HCT116 (cell line): Measurements from ENCODE around the gene GNPTG. TPM values are rescaled to one million over a fixed set of nuclear protein-coding genes. Genes with fewer than 3 reads are reported as not detected.

Experiments used
- ATAC-seq: fragments of 200-7000 bp; cut with Tn5 transposase; 2 replicates; pipeline ENCODE4 v1.9.1; 2020; ENCODE audit warnings: mild to moderate bottlenecking, moderate library complexity
- BruUV-seq: library from RNA; stranded (reverse); fragments of 400-500 nt; replicated peaks from 2 replicates; lab custom pipeline; 2021; lab: Mats Ljungman, UMichigan
- CTCF ChIA-PET: fragments of 300-600 bp; sonication (Branson Sonifier 250); formaldehyde crosslinking; loops from one replicate; lab custom pipeline; 2021; ENCODE audit warnings: antibody characterized with exemption; lab: Charles Lee
- POLR2A ChIA-PET: fragments of 300-600, 350-600 bp; sonication (Branson Sonifier 250); formaldehyde crosslinking; loops from one replicate; lab custom pipeline; 2021; ENCODE audit warnings: antibody characterized with exemption; lab: Charles Lee
- RAD21 ChIA-PET, 2 experiments: fragments of 300-600 bp; sonication (Branson Sonifier 250); formaldehyde crosslinking; loops; one replicate each; lab custom pipeline; 2023; ENCODE audit warnings: low total read pairs in 2 of 2; ENCODE audit not compliant: uncharacterized antibody in 2 of 2, unreplicated experiment in 2 of 2, low non-redundant PET in 1 of 2; lab: Charles Lee
- DNase-seq: peaks from one replicate; pipeline ENCODE4 v3.0.0-alpha.2; 2010; ENCODE audit warnings: low read depth, low spot score
- H2AFZ ChIP-seq: fragments of 200-600 bp; shearing (Covaris generic), sonication (generic); 2 replicates; pipeline ENCODE4 v1.6.1; 2017; ENCODE audit warnings: low read depth, mixed run types, mixed read lengths, antibody characterized with exemption, low read length; ENCODE audit not compliant: poor library complexity, severe bottlenecking
- H3K27ac ChIP-seq: 2 replicates; pipeline ENCODE4 v1.5.1; 2012; ENCODE audit warnings: low read depth, low read length
- H3K27me3 ChIP-seq: fragments of 200-600 bp; sonication (generic); 2 replicates; pipeline ENCODE4 v1.6.1; 2016; ENCODE audit warnings: mixed run types, low read length, mixed read lengths; ENCODE audit not compliant: insufficient read depth
- H3K36me3 ChIP-seq, 2 experiments: fragments of 200-500 bp in 1 of 2; fragments of 200-600 bp in 1 of 2; sonication (Bioruptor generic) in 1 of 2; sonication (generic) in 1 of 2; 2 replicates each; pipeline versions ENCODE4 v1.5.1 to v1.6.1; 2014 to 2016; ENCODE audit warnings: low read length in 2 of 2, inconsistent platforms in 1 of 2, mixed read lengths in 1 of 2, mixed run types in 1 of 2; ENCODE audit not compliant: insufficient read depth in 2 of 2, control insufficient read depth in 1 of 2
- H3K4me1 ChIP-seq, 2 experiments: fragments of 200-600 bp in 1 of 2; sonication (generic) in 1 of 2; 2 replicates each; pipeline versions ENCODE4 v1.5.1 to v1.6.1; 2012 to 2017; ENCODE audit warnings: low read length in 2 of 2, inconsistent platforms in 1 of 2, mild to moderate bottlenecking in 1 of 2, mixed read lengths in 1 of 2, mixed run types in 1 of 2, moderate library complexity in 1 of 2; ENCODE audit not compliant: insufficient read depth in 2 of 2, control insufficient read depth in 1 of 2
- H3K4me2 ChIP-seq: fragments of 200-600 bp; sonication (generic); 2 replicates; pipeline ENCODE4 v1.6.1; 2017; ENCODE audit warnings: mixed run types, low read length, mixed read lengths
- H3K4me3 ChIP-seq, 2 experiments: fragments of 200-600 bp in 1 of 2; sonication (generic) in 1 of 2; replicated peaks in 1 of 2; 2 replicates each; pipeline ENCODE4 v1.5.1; 2011 to 2016; ENCODE audit warnings: low read length in 2 of 2, control low read depth in 1 of 2, low read depth in 1 of 2, mild to moderate bottlenecking in 1 of 2, mixed read lengths in 1 of 2, mixed run types in 1 of 2
- H3K79me2 ChIP-seq: fragments of 200-600 bp; sonication (generic); 2 replicates; pipeline ENCODE4 v1.6.1; 2017; ENCODE audit warnings: mild to moderate bottlenecking, mixed run types, low read length, moderate library complexity, mixed read lengths; ENCODE audit not compliant: insufficient read depth
- H3K9ac ChIP-seq: fragments of 200-600 bp; sonication (generic); 2 replicates; pipeline ENCODE4 v1.6.1; 2016; ENCODE audit warnings: low read length, mixed read lengths
- H3K9me2 ChIP-seq: fragments of 200-600 bp; sonication (generic), shearing (Covaris generic); 2 replicates; pipeline ENCODE4 v1.6.1; 2017; ENCODE audit warnings: mixed run types, mild to moderate bottlenecking, moderate library complexity; ENCODE audit not compliant: insufficient read depth
- H3K9me3 ChIP-seq, 2 experiments: fragments of 200-500 bp in 1 of 2; fragments of 200-600 bp in 1 of 2; sonication (Bioruptor generic) in 1 of 2; sonication (generic) in 1 of 2; 2 replicates each; pipeline ENCODE4 v1.6.1; 2014 to 2017; ENCODE audit warnings: low read length in 2 of 2, mixed read lengths in 2 of 2, inconsistent platforms in 1 of 2, low read depth in 1 of 2, mild to moderate bottlenecking in 1 of 2, mixed run types in 1 of 2, moderate library complexity in 1 of 2; ENCODE audit not compliant: control insufficient read depth in 1 of 2, insufficient read depth in 1 of 2
- H4K20me1 ChIP-seq: fragments of 200-600 bp; sonication (generic), shearing (Covaris generic); 2 replicates; pipeline ENCODE4 v1.6.1; 2017; ENCODE audit warnings: mixed run types, mild to moderate bottlenecking, moderate library complexity; ENCODE audit not compliant: insufficient read depth
- CBX3 ChIP-seq: IDR thresholded peaks from 2 replicates; pipeline ENCODE4 v1.6.1; 2012; ENCODE audit warnings: low read depth
- EGR1 ChIP-seq: IDR thresholded peaks from 2 replicates; pipeline ENCODE4 v1.6.1; 2012; ENCODE audit warnings: low read depth
- ELF1 ChIP-seq: IDR thresholded peaks from 2 replicates; pipeline ENCODE4 v1.6.1; 2012; ENCODE audit warnings: low read depth, borderline replicate concordance
- EZH2phosphoT487 ChIP-seq: fragments of 200-600 bp; IDR thresholded peaks from 2 replicates; pipeline ENCODE4 v1.6.1; 2018; ENCODE audit warnings: antibody characterized with exemption, borderline replicate concordance
- FOSL1 ChIP-seq: IDR thresholded peaks from 2 replicates; pipeline ENCODE4 v1.6.1; 2012; ENCODE audit warnings: low read depth
- JUND ChIP-seq: IDR thresholded peaks from 2 replicates; pipeline ENCODE4 v1.6.1; 2012
- POLR2A ChIP-seq: IDR thresholded peaks from 2 replicates; pipeline ENCODE4 v1.7.0; 2011; ENCODE audit warnings: borderline replicate concordance; ENCODE audit not compliant: insufficient read depth, insufficient read length; ENCODE audit errors: extremely low read depth
- POLR2AphosphoS5 ChIP-seq: IDR thresholded peaks from 2 replicates; pipeline ENCODE4 v1.6.1; 2011; ENCODE audit warnings: mild to moderate bottlenecking, low read depth, low read length, moderate library complexity
- RAD21 ChIP-seq: IDR thresholded peaks from 2 replicates; pipeline ENCODE4 v1.6.1; 2012; ENCODE audit warnings: low read depth, mild to moderate bottlenecking
- SIN3A ChIP-seq: IDR thresholded peaks from 2 replicates; pipeline ENCODE4 v1.6.1; 2012; ENCODE audit warnings: low read depth
- SP1 ChIP-seq: IDR thresholded peaks from 2 replicates; pipeline ENCODE4 v1.6.1; 2012; ENCODE audit warnings: low read depth
- SRF ChIP-seq: IDR thresholded peaks from 2 replicates; pipeline ENCODE4 v1.6.1; 2012; ENCODE audit warnings: low read depth
- TCF7L2 ChIP-seq: IDR thresholded peaks from 2 replicates; pipeline ENCODE4 v1.7.0; 2011; ENCODE audit warnings: borderline replicate concordance, inconsistent platforms; ENCODE audit not compliant: insufficient read depth, insufficient read length; ENCODE audit errors: extremely low read depth
- YY1 ChIP-seq: IDR thresholded peaks from 2 replicates; pipeline ENCODE4 v1.6.1; 2011; ENCODE audit warnings: low read length, low read depth, moderate library complexity, mild to moderate bottlenecking; ENCODE audit not compliant: insufficient replicate concordance; ENCODE audit errors: extremely low read depth
- ZFX ChIP-seq: fragments of 450-650 bp; IDR thresholded peaks from 2 replicates; pipeline ENCODE4 v1.6.1; 2017
- intact Hi-C: fragments of 100-400 bp; cut with micrococcal nuclease; formaldehyde crosslinking; loops from 2 replicates; pipeline ENCODE4 v1.10.0; 2022
- total RNA-seq: library from RNA; stranded (reverse); gene quantifications from one replicate; pipeline ENCODE4 v1.2.1, GENCODE V29; 2021; ENCODE audit not compliant: unreplicated experiment
- TF ChIP-seq, protein P1 (sequence below): IDR thresholded peaks from 2 replicates; pipeline ENCODE4 v1.6.1; 2012
- TF ChIP-seq, protein P2 (sequence below): IDR thresholded peaks from 2 replicates; pipeline ENCODE4 v1.6.1; 2012
- TF ChIP-seq, protein P3 (sequence below): IDR thresholded peaks from 2 replicates; pipeline ENCODE4 v1.6.1; 2011; ENCODE audit warnings: mild to moderate bottlenecking, low read length, moderate library complexity; ENCODE audit not compliant: insufficient replicate concordance; ENCODE audit errors: extremely low read depth
- TF ChIP-seq, protein P4 (sequence below), 3 experiments: fragments of 200-600 bp in 1 of 3; sonication (generic) in 1 of 3; IDR thresholded peaks in 2 of 3; conservative IDR thresholded peaks in 1 of 3; 2 replicates each; pipeline ENCODE4 v1.5.1; 2012 to 2017; ENCODE audit warnings: low read depth in 2 of 3, low read length in 2 of 3, antibody characterized with exemption in 1 of 3, borderline replicate concordance in 1 of 3, control low read depth in 1 of 3, mild to moderate bottlenecking in 1 of 3, mixed read lengths in 1 of 3, mixed run types in 1 of 3, moderate library complexity in 1 of 3; ENCODE audit not compliant: insufficient read depth in 1 of 3
- TF ChIP-seq, protein P5 (sequence below): IDR thresholded peaks from 2 replicates; pipeline ENCODE4 v1.6.1; 2012; ENCODE audit warnings: low read depth

The GNPTG gene
- total RNA-seq, 1 experiment from 2014 or later: 35.2 TPM

DNA sequence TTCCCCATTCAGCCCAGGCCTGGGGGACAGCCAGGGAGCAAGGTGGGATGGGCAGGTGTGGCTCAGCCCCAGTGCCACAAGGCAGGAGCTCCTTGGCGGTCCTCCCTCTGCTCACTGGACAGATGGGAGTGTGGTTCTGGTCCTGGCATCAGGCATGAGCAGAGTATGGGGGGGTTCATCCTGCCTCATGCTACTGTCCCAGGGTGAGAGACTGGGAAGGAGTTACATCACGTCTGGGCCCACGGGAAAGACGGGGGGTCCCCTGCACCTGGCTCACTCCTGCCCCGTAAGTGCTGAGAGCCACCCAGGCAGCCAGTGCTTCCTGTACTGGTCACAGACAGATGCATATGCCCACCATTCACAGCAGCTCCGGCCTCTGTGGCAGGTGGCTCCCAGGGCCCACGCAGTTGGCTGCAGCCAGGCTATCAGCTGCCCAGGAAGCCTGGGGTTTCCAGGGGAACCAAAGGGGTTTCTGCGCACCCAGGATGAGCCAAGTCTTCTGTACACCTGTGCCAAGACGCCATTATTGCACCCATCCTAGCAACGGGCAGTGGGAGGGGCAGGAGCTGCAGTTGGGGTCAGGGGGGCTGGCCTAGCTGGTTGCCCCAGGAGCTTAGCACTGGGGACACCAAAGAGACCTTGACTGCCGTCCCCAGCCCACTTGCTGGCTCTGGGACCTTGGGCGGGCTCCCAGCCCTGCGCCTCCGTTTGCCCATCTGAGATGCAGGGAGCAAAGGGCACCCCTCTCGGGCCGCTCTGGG lies 16.3 kb upstream of the GNPTG start:
- Histone ChIP-seq H4K20me1 (no peaks in the 10 kb centered on the region), H3K27ac (no peak overlapping the region), H3K4me1 (peaks cover 17 to 34% of the 10 kb centered on the region in 2 experiments; a peak in 3 of 4 replicates), H3K27me3 (no peaks in the 10 kb centered on the region), H3K9ac (no peak overlapping the region), H3K9me2 (no peaks in the 10 kb centered on the region), H3K79me2 (no peaks in the 10 kb centered on the region), H3K36me3 (no peaks in the 10 kb centered on the region), H3K9me3 (no peaks in the 10 kb centered on the region; a peak in 1 of 4 replicates), H3K4me3 (no peak overlapping the region), H3K4me2 (no peak overlapping the region), H2AFZ (no peak overlapping the region)
- no peak for DNase-seq
- ChIA-PET POLR2A (no interaction called here), CTCF (no interaction called here), RAD21 (no interaction called here)
- intact Hi-C loops: no loop called here
- no peak for TF ChIP-seq SP1
- no peak for TF ChIP-seq CBX3
- TF ChIP-seq TCF7L2: no peak
- TF ChIP-seq EZH2phosphoT487: no peak
- TF ChIP-seq YY1: no peak
- no peak for TF ChIP-seq FOSL1
- TF ChIP-seq RAD21: no peak
- TF ChIP-seq, protein P1, sequence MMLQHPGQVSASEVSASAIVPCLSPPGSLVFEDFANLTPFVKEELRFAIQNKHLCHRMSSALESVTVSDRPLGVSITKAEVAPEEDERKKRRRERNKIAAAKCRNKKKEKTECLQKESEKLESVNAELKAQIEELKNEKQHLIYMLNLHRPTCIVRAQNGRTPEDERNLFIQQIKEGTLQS: no peak
- no peak for TF ChIP-seq JUND
- TF ChIP-seq POLR2A: no peak
- TF ChIP-seq ZFX: no peak
- TF ChIP-seq EGR1: no peak
- TF ChIP-seq POLR2AphosphoS5: no peak
- TF ChIP-seq, protein P2, sequence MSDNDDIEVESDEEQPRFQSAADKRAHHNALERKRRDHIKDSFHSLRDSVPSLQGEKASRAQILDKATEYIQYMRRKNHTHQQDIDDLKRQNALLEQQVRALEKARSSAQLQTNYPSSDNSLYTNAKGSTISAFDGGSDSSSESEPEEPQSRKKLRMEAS: no peak
- TF ChIP-seq, protein P3, sequence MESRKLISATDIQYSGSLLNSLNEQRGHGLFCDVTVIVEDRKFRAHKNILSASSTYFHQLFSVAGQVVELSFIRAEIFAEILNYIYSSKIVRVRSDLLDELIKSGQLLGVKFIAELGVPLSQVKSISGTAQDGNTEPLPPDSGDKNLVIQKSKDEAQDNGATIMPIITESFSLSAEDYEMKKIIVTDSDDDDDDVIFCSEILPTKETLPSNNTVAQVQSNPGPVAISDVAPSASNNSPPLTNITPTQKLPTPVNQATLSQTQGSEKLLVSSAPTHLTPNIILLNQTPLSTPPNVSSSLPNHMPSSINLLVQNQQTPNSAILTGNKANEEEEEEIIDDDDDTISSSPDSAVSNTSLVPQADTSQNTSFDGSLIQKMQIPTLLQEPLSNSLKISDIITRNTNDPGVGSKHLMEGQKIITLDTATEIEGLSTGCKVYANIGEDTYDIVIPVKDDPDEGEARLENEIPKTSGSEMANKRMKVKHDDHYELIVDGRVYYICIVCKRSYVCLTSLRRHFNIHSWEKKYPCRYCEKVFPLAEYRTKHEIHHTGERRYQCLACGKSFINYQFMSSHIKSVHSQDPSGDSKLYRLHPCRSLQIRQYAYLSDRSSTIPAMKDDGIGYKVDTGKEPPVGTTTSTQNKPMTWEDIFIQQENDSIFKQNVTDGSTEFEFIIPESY: no peak
- TF ChIP-seq ELF1: no peak
- TF ChIP-seq, protein P4, sequence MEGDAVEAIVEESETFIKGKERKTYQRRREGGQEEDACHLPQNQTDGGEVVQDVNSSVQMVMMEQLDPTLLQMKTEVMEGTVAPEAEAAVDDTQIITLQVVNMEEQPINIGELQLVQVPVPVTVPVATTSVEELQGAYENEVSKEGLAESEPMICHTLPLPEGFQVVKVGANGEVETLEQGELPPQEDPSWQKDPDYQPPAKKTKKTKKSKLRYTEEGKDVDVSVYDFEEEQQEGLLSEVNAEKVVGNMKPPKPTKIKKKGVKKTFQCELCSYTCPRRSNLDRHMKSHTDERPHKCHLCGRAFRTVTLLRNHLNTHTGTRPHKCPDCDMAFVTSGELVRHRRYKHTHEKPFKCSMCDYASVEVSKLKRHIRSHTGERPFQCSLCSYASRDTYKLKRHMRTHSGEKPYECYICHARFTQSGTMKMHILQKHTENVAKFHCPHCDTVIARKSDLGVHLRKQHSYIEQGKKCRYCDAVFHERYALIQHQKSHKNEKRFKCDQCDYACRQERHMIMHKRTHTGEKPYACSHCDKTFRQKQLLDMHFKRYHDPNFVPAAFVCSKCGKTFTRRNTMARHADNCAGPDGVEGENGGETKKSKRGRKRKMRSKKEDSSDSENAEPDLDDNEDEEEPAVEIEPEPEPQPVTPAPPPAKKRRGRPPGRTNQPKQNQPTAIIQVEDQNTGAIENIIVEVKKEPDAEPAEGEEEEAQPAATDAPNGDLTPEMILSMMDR (IDR thresholded peaks at IDR 0.05 in 2 of 3, conservative IDR thresholded peaks at IDR 0.05 in 1 of 3; ENCODE audit: borderline replicate concordance in 1 of 3, insufficient read depth in 1 of 3, low read depth in 2 of 3, low read length in 2 of 3): no peak
- no peak for TF ChIP-seq SIN3A
- TF ChIP-seq SRF: no peak
- TF ChIP-seq, protein P5, sequence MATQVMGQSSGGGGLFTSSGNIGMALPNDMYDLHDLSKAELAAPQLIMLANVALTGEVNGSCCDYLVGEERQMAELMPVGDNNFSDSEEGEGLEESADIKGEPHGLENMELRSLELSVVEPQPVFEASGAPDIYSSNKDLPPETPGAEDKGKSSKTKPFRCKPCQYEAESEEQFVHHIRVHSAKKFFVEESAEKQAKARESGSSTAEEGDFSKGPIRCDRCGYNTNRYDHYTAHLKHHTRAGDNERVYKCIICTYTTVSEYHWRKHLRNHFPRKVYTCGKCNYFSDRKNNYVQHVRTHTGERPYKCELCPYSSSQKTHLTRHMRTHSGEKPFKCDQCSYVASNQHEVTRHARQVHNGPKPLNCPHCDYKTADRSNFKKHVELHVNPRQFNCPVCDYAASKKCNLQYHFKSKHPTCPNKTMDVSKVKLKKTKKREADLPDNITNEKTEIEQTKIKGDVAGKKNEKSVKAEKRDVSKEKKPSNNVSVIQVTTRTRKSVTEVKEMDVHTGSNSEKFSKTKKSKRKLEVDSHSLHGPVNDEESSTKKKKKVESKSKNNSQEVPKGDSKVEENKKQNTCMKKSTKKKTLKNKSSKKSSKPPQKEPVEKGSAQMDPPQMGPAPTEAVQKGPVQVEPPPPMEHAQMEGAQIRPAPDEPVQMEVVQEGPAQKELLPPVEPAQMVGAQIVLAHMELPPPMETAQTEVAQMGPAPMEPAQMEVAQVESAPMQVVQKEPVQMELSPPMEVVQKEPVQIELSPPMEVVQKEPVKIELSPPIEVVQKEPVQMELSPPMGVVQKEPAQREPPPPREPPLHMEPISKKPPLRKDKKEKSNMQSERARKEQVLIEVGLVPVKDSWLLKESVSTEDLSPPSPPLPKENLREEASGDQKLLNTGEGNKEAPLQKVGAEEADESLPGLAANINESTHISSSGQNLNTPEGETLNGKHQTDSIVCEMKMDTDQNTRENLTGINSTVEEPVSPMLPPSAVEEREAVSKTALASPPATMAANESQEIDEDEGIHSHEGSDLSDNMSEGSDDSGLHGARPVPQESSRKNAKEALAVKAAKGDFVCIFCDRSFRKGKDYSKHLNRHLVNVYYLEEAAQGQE: no peak
- BruUV-seq: no TSS peak
- no peak for ATAC-seq
